Melanocyte of skin (primary cell): ENCODE results near the gene TAB2. TPM values are rescaled to one million over a fixed set of nuclear protein-coding genes. Genes with fewer than 3 reads are reported as not detected.

ENCODE experiments used
- small RNA-seq, 2 donors: library from RNA; depleted of rRNA; stranded (forward); fragments of <200 nt; gene quantifications; one replicate each; pipeline ENCODE3, GENCODE V24; 2012
- total RNA-seq, 2 donors: library from RNA; depleted of rRNA; stranded (reverse); fragments of >200 nt; gene quantifications; 2 replicates each; pipeline ENCODE4 v1.2.3, GENCODE V29; 2012

TAB2 gene
- 10 to 100 TPM; 24.6 to 26.5 TPM for total RNA-seq

GRCh38 chr6:149317644-149318571 lies at the start of gene TAB2:
Gene TAB2, plus strand, starts transcription at chr6:149317712. Its CDS starts 52,286 bp downstream, at chr6:149369998.

GRCh38 chr6:149400050-149400449 lies 82.5 kb downstream of the TAB2 start, which contains the start of gene SUMO4:
Gene SUMO4, plus strand, starts transcription at chr6:149400262. Its CDS starts 130 bp downstream, at chr6:149400392.

Small RNA genes lying within 50 kb of the gene (small RNA-seq; reads per million reads assigned to genes)
- 0 reads per million in 2 donors for gene RN7SL234P

Other genes with a start within 250 kb of the TAB2 start
- 1 to 10 TPM; 2.8 to 3.7 TPM for gene SUMO4, start 82.5 kb downstream of the TAB2 start, total RNA-seq
- under 1 TPM in 1 of 2 donors, not detected in 1; under 0.01 TPM for gene ZC3H12D, start 167.3 kb downstream of the TAB2 start, total RNA-seq
- gene PPIL4, start 228.3 kb downstream of the TAB2 start, total RNA-seq = 10 to 100 TPM; 15.1 to 19.0 TPM
- gene GINM1, start 248.7 kb downstream of the TAB2 start, total RNA-seq = 10 to 100 TPM; 25.6 to 34.4 TPM